CD14-positive monocyte (primary cell): ENCODE data around the gene MORN1. TPM values are rescaled to one million over a fixed set of nuclear protein-coding genes. Genes with fewer than 3 reads are reported as not detected.

Experiments
- DNase-seq, 3 donors: peaks; one replicate each; pipeline ENCODE4 v3.0.0-alpha.2; 2011 to 2022
- H2AFZ ChIP-seq: 2 replicates; pipeline ENCODE4 v1.6.0; 2012; ENCODE audit warnings: mild to moderate bottlenecking, low read depth, low read length, inconsistent platforms; ENCODE audit not compliant: insufficient read depth, poor library complexity, severe bottlenecking
- H3K27ac ChIP-seq, 2 donors: 1 replicate in 1 of 2; 2 replicates in 1 of 2; pipeline ENCODE4 v1.5.1; 2012 to 2013; ENCODE audit warnings: low read length in 2 of 2, control low read depth in 1 of 2, inconsistent platforms in 1 of 2, low read depth in 1 of 2, mild to moderate bottlenecking in 1 of 2
- H3K27me3 ChIP-seq, 2 donors: one replicate each; pipeline versions ENCODE4 v1.6.0 to v1.6.1; 2011 to 2013; ENCODE audit warnings: low read length in 2 of 2; ENCODE audit not compliant: control insufficient read depth in 2 of 2, insufficient read depth in 2 of 2
- H3K36me3 ChIP-seq, 2 donors: replicated peaks in 1 of 2; 1 replicate in 1 of 2; 2 replicates in 1 of 2; pipeline versions ENCODE4 v1.5.1 to v1.6.1; 2012 to 2013; ENCODE audit warnings: low read length in 2 of 2, control low read depth in 1 of 2, inconsistent platforms in 1 of 2, mild to moderate bottlenecking in 1 of 2; ENCODE audit not compliant: insufficient read depth in 2 of 2, control insufficient read depth in 1 of 2
- H3K4me1 ChIP-seq, 2 donors: 1 replicate in 1 of 2; 2 replicates in 1 of 2; pipeline versions ENCODE4 v1.5.1 to v1.6.1; 2012 to 2013; ENCODE audit warnings: low read length in 2 of 2, control low read depth in 1 of 2, inconsistent platforms in 1 of 2, mild to moderate bottlenecking in 1 of 2, moderate library complexity in 1 of 2; ENCODE audit not compliant: insufficient read depth in 2 of 2, control insufficient read depth in 1 of 2
- H3K4me2 ChIP-seq: replicated peaks from 2 replicates; pipeline ENCODE3; 2012; ENCODE audit warnings: low read length, moderate library complexity, mild to moderate bottlenecking; ENCODE audit not compliant: poor library complexity, severe bottlenecking; ENCODE audit errors: extremely low read depth
- H3K4me3 ChIP-seq, 3 experiments: fragments of 200-600 bp in 1 of 3; sonication (generic) in 1 of 3; replicated peaks in 1 of 3; 1 replicate in 2 of 3; 2 replicates in 1 of 3; pipeline ENCODE4 v1.5.1; 2011 to 2013; ENCODE audit warnings: low read length in 3 of 3, mild to moderate bottlenecking in 3 of 3, control low read depth in 2 of 3, low read depth in 2 of 3, inconsistent platforms in 1 of 3, moderate library complexity in 1 of 3
- H3K79me2 ChIP-seq: 2 replicates; pipeline ENCODE4 v1.6.0; 2012; ENCODE audit warnings: mild to moderate bottlenecking, control low read depth, inconsistent platforms, low read length, moderate library complexity; ENCODE audit not compliant: insufficient read depth
- H3K9ac ChIP-seq: 2 replicates; pipeline ENCODE4 v1.6.0; 2017; ENCODE audit warnings: low read length, mild to moderate bottlenecking; ENCODE audit not compliant: insufficient read depth, poor library complexity, severe bottlenecking
- H3K9me3 ChIP-seq, 2 donors: replicated peaks in 1 of 2; 1 replicate in 1 of 2; 2 replicates in 1 of 2; pipeline versions ENCODE4 v1.5.1 to v1.6.1; 2012 to 2013; ENCODE audit warnings: low read length in 2 of 2, control low read depth in 1 of 2; ENCODE audit not compliant: control insufficient read depth in 1 of 2, insufficient read depth in 1 of 2
- H4K20me1 ChIP-seq: 2 replicates; pipeline ENCODE4 v1.6.0; 2012; ENCODE audit warnings: mild to moderate bottlenecking, low read length, control low read depth, moderate library complexity; ENCODE audit not compliant: insufficient read depth
- H3K27ac Mint-ChIP-seq, 7 donors: one replicate each; pipeline ENCODE4 v1.8.0; 2020; ENCODE audit warnings: mild to moderate bottlenecking in 7 of 7, mixed read lengths in 7 of 7, moderate library complexity in 6 of 7, inconsistent platforms in 2 of 7
- H3K27me3 Mint-ChIP-seq, 3 donors: one replicate each; pipeline ENCODE4 v1.8.0; 2021 to 2022; ENCODE audit warnings: low read depth in 3 of 3, mild to moderate bottlenecking in 3 of 3, mixed read lengths in 3 of 3, moderate library complexity in 3 of 3, inconsistent platforms in 1 of 3
- H3K36me3 Mint-ChIP-seq, 2 donors: one replicate each; pipeline ENCODE4 v1.8.0; 2020; ENCODE audit warnings: mixed read lengths in 2 of 2, inconsistent platforms in 1 of 2, mild to moderate bottlenecking in 1 of 2
- H3K4me1 Mint-ChIP-seq: one replicate; pipeline ENCODE4 v1.8.0; 2020; ENCODE audit warnings: mild to moderate bottlenecking, mixed read lengths
- H3K4me3 Mint-ChIP-seq, 2 donors: one replicate each; pipeline ENCODE4 v1.8.0; 2020; ENCODE audit warnings: mild to moderate bottlenecking in 2 of 2, mixed read lengths in 2 of 2, moderate library complexity in 1 of 2
- H3K9me3 Mint-ChIP-seq, 7 donors: one replicate each; pipeline ENCODE4 v1.8.0; 2020 to 2022; ENCODE audit warnings: mixed read lengths in 7 of 7, mild to moderate bottlenecking in 6 of 7, moderate library complexity in 6 of 7, inconsistent platforms in 2 of 7
- WGBS: methylation state at CpG from one replicate; pipeline ENCODE4 v1.1.5; 2013; ENCODE audit warnings: missing lambda C conversion rate; ENCODE audit not compliant: insufficient coverage; 5-methylcytosine and 5-hydroxymethylcytosine counted together
- intact Hi-C, 2 donors: fragments of 100-400 bp; cut with micrococcal nuclease; formaldehyde crosslinking; loops; one replicate each; pipeline versions ENCODE4 v1.15.0 to v1.15.1; 2023
- polyA plus RNA-seq, 3 donors: library from polyadenylated mRNA; depleted of rRNA in 1 of 3; unstranded in 2 of 3; stranded (reverse) in 1 of 3; fragments of 300-500 nt in 2 of 3; fragments of >200 nt in 1 of 3; fragmentation: Illumina TruSeq in 2 of 3; gene quantifications; 1 replicate in 2 of 3; 2 replicates in 1 of 3; pipeline ENCODE4 v1.2.3, GENCODE V29; 2012 to 2021
- TF ChIP-seq, protein P1 (sequence below): fragments of 200-600 bp; IDR thresholded peaks from one replicate; pipeline ENCODE4 v1.8.0; 2022; ENCODE audit warnings: antibody characterized with exemption, mild to moderate bottlenecking

Gene MORN1
- polyA plus RNA-seq, 3 donors, result 1.5 to 3.0 (median 1.7) TPM

DNA sequence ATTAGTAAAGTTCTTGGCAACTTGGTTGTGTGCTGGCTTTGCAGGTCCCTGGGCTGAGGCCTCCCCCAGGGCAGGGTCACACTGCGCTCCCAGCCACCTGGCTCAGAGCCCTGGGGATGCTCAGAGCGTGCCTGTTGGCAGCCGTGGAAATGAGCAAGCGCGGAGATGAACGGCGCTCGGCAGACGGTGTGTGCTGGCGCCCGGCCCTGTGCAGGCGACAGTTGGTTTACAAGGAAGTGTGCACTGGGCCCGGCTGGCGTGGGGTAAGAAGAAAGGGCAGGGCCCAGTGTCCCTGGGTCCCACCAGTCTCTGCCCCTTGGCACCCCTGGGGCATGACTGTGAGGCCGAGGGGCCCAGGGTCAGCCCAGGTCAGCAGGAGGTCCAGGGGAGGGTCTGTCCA, 46.7 kb upstream of the MORN1 start:
- H3K27me3 ChIP-seq, result peaks cover 0 to 8% of the 10 kb centered on the region in 2 donors
- no peak overlapping the region for H2AFZ ChIP-seq
- H3K27ac Mint-ChIP-seq, result no peak overlapping the region
- 32% methylated on average over 15 of the region's 15 CpGs for WGBS
- H3K4me2 ChIP-seq, result no peak overlapping the region
- H3K4me1 ChIP-seq, result no peaks in the 10 kb centered on the region
- no peak overlapping the region for H3K4me3 ChIP-seq
- H3K79me2 ChIP-seq, result no peaks in the 10 kb centered on the region
- no peak overlapping the region for H3K9ac ChIP-seq
- peaks cover 13 to 30% (median 17%) of the 10 kb centered on the region in 3 donors for H3K27me3 Mint-ChIP-seq
- no peaks in the 10 kb centered on the region for H3K4me1 Mint-ChIP-seq
- H3K9me3 ChIP-seq, result no peaks in the 10 kb centered on the region
- TF ChIP-seq, protein P1, sequence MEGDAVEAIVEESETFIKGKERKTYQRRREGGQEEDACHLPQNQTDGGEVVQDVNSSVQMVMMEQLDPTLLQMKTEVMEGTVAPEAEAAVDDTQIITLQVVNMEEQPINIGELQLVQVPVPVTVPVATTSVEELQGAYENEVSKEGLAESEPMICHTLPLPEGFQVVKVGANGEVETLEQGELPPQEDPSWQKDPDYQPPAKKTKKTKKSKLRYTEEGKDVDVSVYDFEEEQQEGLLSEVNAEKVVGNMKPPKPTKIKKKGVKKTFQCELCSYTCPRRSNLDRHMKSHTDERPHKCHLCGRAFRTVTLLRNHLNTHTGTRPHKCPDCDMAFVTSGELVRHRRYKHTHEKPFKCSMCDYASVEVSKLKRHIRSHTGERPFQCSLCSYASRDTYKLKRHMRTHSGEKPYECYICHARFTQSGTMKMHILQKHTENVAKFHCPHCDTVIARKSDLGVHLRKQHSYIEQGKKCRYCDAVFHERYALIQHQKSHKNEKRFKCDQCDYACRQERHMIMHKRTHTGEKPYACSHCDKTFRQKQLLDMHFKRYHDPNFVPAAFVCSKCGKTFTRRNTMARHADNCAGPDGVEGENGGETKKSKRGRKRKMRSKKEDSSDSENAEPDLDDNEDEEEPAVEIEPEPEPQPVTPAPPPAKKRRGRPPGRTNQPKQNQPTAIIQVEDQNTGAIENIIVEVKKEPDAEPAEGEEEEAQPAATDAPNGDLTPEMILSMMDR, result no peak
- no peaks in the 10 kb centered on the region for H3K36me3 ChIP-seq
- intact Hi-C loops, result no loop called here
- H3K4me3 Mint-ChIP-seq, result no peak overlapping the region
- peaks cover 0 to 3% (median 0%) of the 10 kb centered on the region in 7 donors for H3K9me3 Mint-ChIP-seq
- no peak for DNase-seq
- no peaks in the 10 kb centered on the region for H3K36me3 Mint-ChIP-seq
- H3K27ac ChIP-seq, result no peak overlapping the region
- H4K20me1 ChIP-seq, result no peaks in the 10 kb centered on the region

DNA sequence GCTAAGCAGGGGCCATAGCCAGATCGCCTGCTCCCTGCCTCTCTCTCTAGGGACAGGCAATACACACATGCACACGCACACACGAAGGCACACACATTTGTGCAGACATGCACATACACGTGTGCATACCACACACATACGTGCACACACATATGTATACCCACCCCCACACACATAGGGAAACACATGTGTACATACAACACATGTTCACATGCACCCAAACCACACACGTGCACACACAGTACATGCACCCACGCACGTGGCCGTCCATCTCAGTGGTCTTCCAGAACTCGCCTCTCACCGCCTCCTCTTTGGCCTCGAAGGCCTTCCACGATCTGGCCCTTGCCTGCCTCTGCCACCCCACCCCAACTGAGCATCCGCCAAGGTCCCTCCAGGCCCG, 46.3 kb upstream of the MORN1 start:
- Mint-ChIP-seq H3K27ac (no peak overlapping the region), H3K4me3 (no peak overlapping the region), H3K36me3 (no peaks in the 10 kb centered on the region), H3K27me3 (peaks cover 10 to 25% (median 15%) of the 10 kb centered on the region in 3 donors), H3K4me1 (no peaks in the 10 kb centered on the region), H3K9me3 (peaks cover 0 to 3% (median 0%) of the 10 kb centered on the region in 7 donors)
- Histone ChIP-seq H3K4me3 (no peak overlapping the region), H4K20me1 (no peaks in the 10 kb centered on the region), H3K9ac (no peak overlapping the region), H3K4me1 (no peaks in the 10 kb centered on the region), H3K79me2 (no peaks in the 10 kb centered on the region), H3K9me3 (no peaks in the 10 kb centered on the region), H2AFZ (no peak overlapping the region), H3K27me3 (peaks cover 0 to 3% of the 10 kb centered on the region in 2 donors), H3K36me3 (no peaks in the 10 kb centered on the region), H3K4me2 (no peak overlapping the region), H3K27ac (no peak overlapping the region)
- 93% methylated on average over 13 of the region's 15 CpGs for WGBS
- no peak for DNase-seq
- intact Hi-C loops, result no loop called here
- TF ChIP-seq, protein P1, result no peak
